Measurements from ENCODE around the gene BBS9. TPM values are rescaled to one million over a fixed set of nuclear protein-coding genes. Genes with fewer than 3 reads are reported as not detected.

Gene BBS9
- total and polyA plus RNA-seq, 9 of the 15 experiments (the other 6 are each of a cell fraction or from before 2014, with no cell fraction given) = 0.77 to 3.3 (median 2.4) TPM

GRCh38 chr7:33517191-33517590 lies 387.8 kb downstream of the BBS9 start:
- FAIRE-seq (no peak), ATAC-seq (no peak), DNase-seq (ENCODE audit: extremely low read depth in 1 of 4, low spot score in 3 of 4) (no peak)
- no peak overlapping the region for H3K4me2 ChIP-seq (ENCODE audit: insufficient read depth, low read length)
- CTCF ChIA-PET (ENCODE audit: low intra/inter-chr PET ratio) = no interaction called here
- in situ Hi-C loops (cut with MboI) = no loop called here
- H3K9ac ChIP-seq (ENCODE audit: insufficient read depth in 1 of 2, low read depth in 2 of 2, low read length in 2 of 2) = no peak overlapping the region
- no peaks in the 10 kb centered on the region for H3K9me1 ChIP-seq (ENCODE audit: control insufficient read depth, insufficient read depth, low read length)
- no peaks in the 10 kb centered on the region for H3K9me3 ChIP-seq (replicated peaks; ENCODE audit: control insufficient read depth, insufficient read depth, low read depth, low read length)
- no peaks in the 10 kb centered on the region for H3K4me1 ChIP-seq (replicated peaks in 1 of 2; ENCODE audit: control insufficient read depth in 2 of 2, insufficient read depth in 2 of 2, low read length in 2 of 2)
- no peaks in the 10 kb centered on the region for H3K79me2 ChIP-seq (ENCODE audit: control insufficient read depth, insufficient read depth, low read length)
- intact Hi-C loops (cut with micrococcal nuclease) = no loop called here
- BruUV-seq (replicated peaks) = no TSS peak
- no peaks in the 10 kb centered on the region for H3K27me3 ChIP-seq (ENCODE audit: control insufficient read depth in 2 of 2, insufficient read depth in 2 of 2, low read length in 2 of 2)
- H3K36me3 ChIP-seq (ENCODE audit: control insufficient read depth, insufficient read depth, low read length) = no peaks in the 10 kb centered on the region
- H3K4me3 ChIP-seq = no peak overlapping the region
- no peaks in the 10 kb centered on the region for H4K20me1 ChIP-seq (replicated peaks; ENCODE audit: control insufficient read depth, insufficient read depth, low read length)
- no peak overlapping the region for H3K27ac ChIP-seq (ENCODE audit: extremely low read depth, low read depth, low read length)
- H2AFZ ChIP-seq (ENCODE audit: low read depth, low read length) = no peak overlapping the region
- POLR2A ChIA-PET = no interaction called here
- WGBS (ENCODE audit: insufficient coverage, low coverage, missing lambda C conversion rate) = 0% methylated on average over 2 of the region's 2 CpGs
- TF ChIP-seq ELK1 (CRISPR knock-in tag; IDR thresholded peaks at IDR 0.05) (no peak), PCBP2 (IDR thresholded peaks at IDR 0.05; ENCODE audit: low read depth, low read length, poor library complexity, severe bottlenecking) (no peak), NRF1 (conservative IDR thresholded peaks at IDR 0.05 in 1 of 2, IDR thresholded peaks at IDR 0.05 in 1 of 2) (no peak), CHD7 (IDR thresholded peaks at IDR 0.05; ENCODE audit: low read depth, low read length) (no peak), ZNF12 (CRISPR knock-in tag; IDR thresholded peaks at IDR 0.05) (no peak), ZNF224 (CRISPR knock-in tag; IDR thresholded peaks at IDR 0.05) (no peak)
- TF ChIP-seq, protein P1, sequence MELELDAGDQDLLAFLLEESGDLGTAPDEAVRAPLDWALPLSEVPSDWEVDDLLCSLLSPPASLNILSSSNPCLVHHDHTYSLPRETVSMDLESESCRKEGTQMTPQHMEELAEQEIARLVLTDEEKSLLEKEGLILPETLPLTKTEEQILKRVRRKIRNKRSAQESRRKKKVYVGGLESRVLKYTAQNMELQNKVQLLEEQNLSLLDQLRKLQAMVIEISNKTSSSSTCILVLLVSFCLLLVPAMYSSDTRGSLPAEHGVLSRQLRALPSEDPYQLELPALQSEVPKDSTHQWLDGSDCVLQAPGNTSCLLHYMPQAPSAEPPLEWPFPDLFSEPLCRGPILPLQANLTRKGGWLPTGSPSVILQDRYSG (tag; conservative IDR thresholded peaks at IDR 0.05; ENCODE audit: low read depth) = no peak

Data from K562 (cell line).